ENCODE data around the gene CETP. TPM values are rescaled to one million over a fixed set of nuclear protein-coding genes. Genes with fewer than 3 reads are reported as not detected.

CETP gene
- total and polyA plus RNA-seq, 9 of the 15 experiments (the other 6 are each of a cell fraction or from before 2014, with no cell fraction given): 0.07 to 0.11 TPM; not detected in 7

DNA sequence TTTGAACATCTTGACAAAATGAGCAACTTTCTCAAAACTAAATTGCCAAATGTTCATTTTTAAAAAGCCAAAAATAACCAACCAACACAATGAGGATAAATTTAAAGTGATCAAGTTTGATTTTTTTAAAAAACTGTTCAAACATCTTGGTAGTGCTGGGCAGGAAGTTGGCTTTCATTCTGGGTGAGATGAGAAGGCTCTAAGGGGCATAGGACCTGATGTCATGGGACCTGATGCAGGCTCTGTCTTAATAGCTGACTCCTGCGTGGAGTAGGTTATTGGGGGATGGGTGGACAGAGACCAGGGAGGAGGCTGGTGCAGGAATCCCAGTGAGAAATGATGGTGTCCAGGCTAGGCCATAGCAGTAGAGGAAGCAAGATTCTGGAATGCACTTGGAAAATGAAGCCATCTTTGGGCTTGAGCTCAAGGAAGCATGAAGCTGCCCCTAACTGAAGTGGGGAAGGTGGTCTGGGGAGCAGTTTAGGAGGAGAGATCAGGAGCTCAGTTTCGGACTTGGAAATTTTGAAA lies 48.0 kb downstream of the CETP start:
- no peak overlapping the region for H3K27ac ChIP-seq (ENCODE audit: extremely low read depth, low read depth, low read length)
- TF ChIP-seq SMC3 (conservative IDR thresholded peaks at IDR 0.05; ENCODE audit: insufficient read depth, low read depth, low read length): no peak
- TF ChIP-seq, protein P1, sequence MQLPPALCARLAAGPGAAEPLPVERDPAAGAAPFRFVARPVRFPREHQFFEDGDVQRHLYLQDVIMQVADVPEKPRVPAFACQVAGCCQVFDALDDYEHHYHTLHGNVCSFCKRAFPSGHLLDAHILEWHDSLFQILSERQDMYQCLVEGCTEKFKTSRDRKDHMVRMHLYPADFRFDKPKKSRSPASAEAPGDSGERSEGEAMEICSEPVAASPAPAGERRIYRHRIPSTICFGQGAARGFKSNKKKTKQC (CRISPR knock-in tag; IDR thresholded peaks at IDR 0.05): no peak
- TF ChIP-seq ZNF263 (CRISPR knock-in tag; IDR thresholded peaks at IDR 0.05; ENCODE audit: borderline replicate concordance): no peak
- no peak for TF ChIP-seq HNRNPUL1 (IDR thresholded peaks at IDR 0.05; ENCODE audit: low read length)
- TF ChIP-seq TBP (optimal IDR thresholded peaks at IDR 0.05; ENCODE audit: low read depth, low read length): no peak
- TF ChIP-seq L3MBTL2 (IDR thresholded peaks at IDR 0.05): no peak
- TF ChIP-seq BRD4 (IDR thresholded peaks at IDR 0.05): no peak
- no peak overlapping the region for H2AFZ ChIP-seq (ENCODE audit: low read depth, low read length)
- intact Hi-C loops (cut with micrococcal nuclease) (no loop called here), in situ Hi-C loops (cut with MboI) (no loop called here)
- no peaks in the 10 kb centered on the region for H3K9me3 ChIP-seq (replicated peaks; ENCODE audit: control insufficient read depth, insufficient read depth, low read depth, low read length)
- peaks cover 15 to 18% of the 10 kb centered on the region in 2 experiments; a peak in 4 of 5 replicates for H3K27me3 ChIP-seq (ENCODE audit: control insufficient read depth in 2 of 2, insufficient read depth in 2 of 2, low read length in 2 of 2)
- no peak for FAIRE-seq
- no peaks in the 10 kb centered on the region for H3K4me1 ChIP-seq (replicated peaks in 1 of 2; ENCODE audit: control insufficient read depth in 2 of 2, insufficient read depth in 2 of 2, low read length in 2 of 2)
- CTCF ChIA-PET (ENCODE audit: low intra/inter-chr PET ratio): no interaction called here
- no peak overlapping the region for H3K4me2 ChIP-seq (ENCODE audit: insufficient read depth, low read length)
- no peak for ATAC-seq
- no peaks in the 10 kb centered on the region for H4K20me1 ChIP-seq (replicated peaks; ENCODE audit: control insufficient read depth, insufficient read depth, low read length)
- H3K9me1 ChIP-seq (ENCODE audit: control insufficient read depth, insufficient read depth, low read length): no peaks in the 10 kb centered on the region
- DNase-seq (ENCODE audit: extremely low read depth in 1 of 4, low spot score in 3 of 4): no peak
- no peak overlapping the region for H3K4me3 ChIP-seq
- no peak overlapping the region for H3K9ac ChIP-seq (ENCODE audit: insufficient read depth in 1 of 2, low read depth in 2 of 2, low read length in 2 of 2)
- H3K36me3 ChIP-seq (ENCODE audit: control insufficient read depth, insufficient read depth, low read length): no peaks in the 10 kb centered on the region
- WGBS (ENCODE audit: insufficient coverage, low coverage, missing lambda C conversion rate): 5% methylated on average over 2 of the region's 2 CpGs
- POLR2A ChIA-PET: interaction anchor here (0.9 kb wide), 1 partner anchor 43 kb away, joined by 3 read pairs; no protein-coding TSS in a partner anchor
- BruUV-seq (replicated peaks): no TSS peak
- H3K79me2 ChIP-seq (ENCODE audit: control insufficient read depth, insufficient read depth, low read length): no peaks in the 10 kb centered on the region

All from K562 (cell line).